Measurements from ENCODE around the gene NFU1. TPM values are rescaled to one million over a fixed set of nuclear protein-coding genes. Genes with fewer than 3 reads are reported as not detected.

Gene NFU1
- total and polyA plus RNA-seq, 2 of the 13 experiments (the other 11 are each of a cell fraction or from before 2014, with no cell fraction given): 39.1 to 84.0 TPM

DNA sequence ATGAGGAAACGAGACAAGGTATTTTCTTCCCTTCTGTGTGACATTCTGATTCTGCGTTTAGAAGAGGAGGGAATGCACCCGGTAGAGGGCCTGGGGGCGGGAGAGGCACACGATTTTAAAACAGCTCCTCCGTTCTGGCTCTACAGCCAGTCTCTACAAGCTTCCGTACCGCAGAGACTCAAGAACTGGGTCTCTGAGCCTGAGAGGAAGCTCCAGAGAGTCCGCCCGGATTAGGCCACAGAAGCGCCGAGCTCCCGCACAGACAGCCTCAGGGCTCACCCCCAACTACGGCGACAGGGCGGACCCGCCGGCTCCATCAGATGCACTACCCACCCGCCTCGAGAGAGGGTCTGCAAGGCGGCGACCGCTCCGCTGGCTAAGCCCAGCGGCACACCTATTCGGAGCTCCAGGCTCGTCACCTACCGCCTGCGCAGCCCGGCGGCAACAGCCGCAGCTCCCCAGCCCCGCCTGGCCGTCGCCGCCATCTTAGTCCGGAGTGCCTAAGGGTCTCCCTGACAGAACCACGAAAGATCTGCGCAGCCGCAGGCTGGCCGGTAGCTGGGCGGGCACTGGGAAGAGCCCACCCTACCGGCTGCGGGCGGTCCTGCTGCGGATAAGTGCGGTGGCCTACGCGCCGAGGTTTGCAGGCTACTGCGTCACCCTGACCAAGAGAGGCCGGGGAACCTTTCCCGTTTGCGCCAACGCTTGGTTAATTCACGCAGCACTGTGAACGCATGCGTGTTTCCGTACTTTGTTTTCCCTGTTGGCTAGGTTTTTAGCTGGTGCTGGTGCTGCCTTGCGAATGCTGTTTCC is at the start of gene NFU1 (continued):
- TF ChIP-seq, protein P1, sequence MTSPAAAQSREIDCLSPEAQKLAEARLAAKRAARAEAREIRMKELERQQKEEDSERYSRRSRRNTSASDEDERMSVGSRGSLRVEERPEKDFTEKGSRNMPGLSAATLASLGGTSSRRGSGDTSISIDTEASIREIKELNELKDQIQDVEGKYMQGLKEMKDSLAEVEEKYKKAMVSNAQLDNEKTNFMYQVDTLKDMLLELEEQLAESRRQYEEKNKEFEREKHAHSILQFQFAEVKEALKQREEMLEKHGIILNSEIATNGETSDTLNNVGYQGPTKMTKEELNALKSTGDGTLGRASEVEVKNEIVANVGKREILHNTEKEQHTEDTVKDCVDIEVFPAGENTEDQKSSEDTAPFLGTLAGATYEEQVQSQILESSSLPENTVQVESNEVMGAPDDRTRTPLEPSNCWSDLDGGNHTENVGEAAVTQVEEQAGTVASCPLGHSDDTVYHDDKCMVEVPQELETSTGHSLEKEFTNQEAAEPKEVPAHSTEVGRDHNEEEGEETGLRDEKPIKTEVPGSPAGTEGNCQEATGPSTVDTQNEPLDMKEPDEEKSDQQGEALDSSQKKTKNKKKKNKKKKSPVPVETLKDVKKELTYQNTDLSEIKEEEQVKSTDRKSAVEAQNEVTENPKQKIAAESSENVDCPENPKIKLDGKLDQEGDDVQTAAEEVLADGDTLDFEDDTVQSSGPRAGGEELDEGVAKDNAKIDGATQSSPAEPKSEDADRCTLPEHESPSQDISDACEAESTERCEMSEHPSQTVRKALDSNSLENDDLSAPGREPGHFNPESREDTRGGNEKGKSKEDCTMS (CRISPR knock-in tag; conservative IDR thresholded peaks at IDR 0.05): no peak; the same call in 1 of the 2 replicates
- no peak; the same call in 1 of the 2 replicates for TF ChIP-seq ZFP41 (CRISPR knock-in tag; IDR thresholded peaks at IDR 0.05; ENCODE audit: borderline replicate concordance)
- no peak for TF ChIP-seq TRIM24 (CRISPR knock-in tag; IDR thresholded peaks at IDR 0.05)
- peak; percentile 74 for TF ChIP-seq GATA4 (IDR thresholded peaks at IDR 0.05; ENCODE audit: borderline replicate concordance, low read depth)
- TF ChIP-seq, protein P2, sequence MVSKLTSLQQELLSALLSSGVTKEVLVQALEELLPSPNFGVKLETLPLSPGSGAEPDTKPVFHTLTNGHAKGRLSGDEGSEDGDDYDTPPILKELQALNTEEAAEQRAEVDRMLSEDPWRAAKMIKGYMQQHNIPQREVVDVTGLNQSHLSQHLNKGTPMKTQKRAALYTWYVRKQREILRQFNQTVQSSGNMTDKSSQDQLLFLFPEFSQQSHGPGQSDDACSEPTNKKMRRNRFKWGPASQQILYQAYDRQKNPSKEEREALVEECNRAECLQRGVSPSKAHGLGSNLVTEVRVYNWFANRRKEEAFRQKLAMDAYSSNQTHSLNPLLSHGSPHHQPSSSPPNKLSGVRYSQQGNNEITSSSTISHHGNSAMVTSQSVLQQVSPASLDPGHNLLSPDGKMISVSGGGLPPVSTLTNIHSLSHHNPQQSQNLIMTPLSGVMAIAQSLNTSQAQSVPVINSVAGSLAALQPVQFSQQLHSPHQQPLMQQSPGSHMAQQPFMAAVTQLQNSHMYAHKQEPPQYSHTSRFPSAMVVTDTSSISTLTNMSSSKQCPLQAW (CRISPR knock-in tag; IDR thresholded peaks at IDR 0.05): peak; percentile 74
- no peak for TF ChIP-seq ZEB1 (IDR thresholded peaks at IDR 0.05; ENCODE audit: insufficient replicate concordance, low read depth)
- TF ChIP-seq REXO4 (CRISPR knock-in tag; IDR thresholded peaks at IDR 0.05; ENCODE audit: borderline replicate concordance): no peak
- peak; percentile 65; the same call in 1 of the 2 replicates for TF ChIP-seq ZNF788 (CRISPR knock-in tag; IDR thresholded peaks at IDR 0.05; ENCODE audit: borderline replicate concordance)
- TF ChIP-seq, protein P3, sequence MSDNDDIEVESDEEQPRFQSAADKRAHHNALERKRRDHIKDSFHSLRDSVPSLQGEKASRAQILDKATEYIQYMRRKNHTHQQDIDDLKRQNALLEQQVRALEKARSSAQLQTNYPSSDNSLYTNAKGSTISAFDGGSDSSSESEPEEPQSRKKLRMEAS (IDR thresholded peaks at IDR 0.05): peak; percentile 76
- TF ChIP-seq, protein P4, sequence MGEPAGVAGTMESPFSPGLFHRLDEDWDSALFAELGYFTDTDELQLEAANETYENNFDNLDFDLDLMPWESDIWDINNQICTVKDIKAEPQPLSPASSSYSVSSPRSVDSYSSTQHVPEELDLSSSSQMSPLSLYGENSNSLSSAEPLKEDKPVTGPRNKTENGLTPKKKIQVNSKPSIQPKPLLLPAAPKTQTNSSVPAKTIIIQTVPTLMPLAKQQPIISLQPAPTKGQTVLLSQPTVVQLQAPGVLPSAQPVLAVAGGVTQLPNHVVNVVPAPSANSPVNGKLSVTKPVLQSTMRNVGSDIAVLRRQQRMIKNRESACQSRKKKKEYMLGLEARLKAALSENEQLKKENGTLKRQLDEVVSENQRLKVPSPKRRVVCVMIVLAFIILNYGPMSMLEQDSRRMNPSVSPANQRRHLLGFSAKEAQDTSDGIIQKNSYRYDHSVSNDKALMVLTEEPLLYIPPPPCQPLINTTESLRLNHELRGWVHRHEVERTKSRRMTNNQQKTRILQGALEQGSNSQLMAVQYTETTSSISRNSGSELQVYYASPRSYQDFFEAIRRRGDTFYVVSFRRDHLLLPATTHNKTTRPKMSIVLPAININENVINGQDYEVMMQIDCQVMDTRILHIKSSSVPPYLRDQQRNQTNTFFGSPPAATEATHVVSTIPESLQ (CRISPR knock-in tag; conservative IDR thresholded peaks at IDR 0.05): 0 out of 2 replicates have a peak, but pooled peaks have one; percentile 50
- TF ChIP-seq, protein P5, sequence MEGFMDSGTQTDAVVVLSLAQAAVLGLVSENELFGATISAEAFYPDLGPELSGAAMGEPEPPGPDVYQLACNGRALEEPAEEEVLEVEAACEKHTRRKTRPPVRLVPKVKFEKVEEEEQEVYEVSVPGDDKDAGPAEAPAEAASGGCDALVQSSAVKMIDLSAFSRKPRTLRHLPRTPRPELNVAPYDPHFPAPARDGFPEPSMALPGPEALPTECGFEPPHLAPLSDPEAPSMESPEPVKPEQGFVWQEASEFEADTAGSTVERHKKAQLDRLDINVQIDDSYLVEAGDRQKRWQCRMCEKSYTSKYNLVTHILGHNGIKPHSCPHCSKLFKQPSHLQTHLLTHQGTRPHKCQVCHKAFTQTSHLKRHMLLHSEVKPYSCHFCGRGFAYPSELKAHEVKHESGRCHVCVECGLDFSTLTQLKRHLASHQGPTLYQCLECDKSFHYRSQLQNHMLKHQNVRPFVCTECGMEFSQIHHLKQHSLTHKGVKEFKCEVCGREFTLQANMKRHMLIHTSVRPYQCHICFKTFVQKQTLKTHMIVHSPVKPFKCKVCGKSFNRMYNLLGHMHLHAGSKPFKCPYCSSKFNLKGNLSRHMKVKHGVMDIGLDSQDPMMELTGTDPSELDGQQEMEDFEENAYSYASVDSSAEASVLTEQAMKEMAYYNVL (CRISPR knock-in tag; IDR thresholded peaks at IDR 0.05; ENCODE audit: borderline replicate concordance): no peak; the same call in 1 of the 2 replicates
- TF ChIP-seq ZNF460 (CRISPR knock-in tag; IDR thresholded peaks at IDR 0.05; ENCODE audit: borderline replicate concordance): peak; percentile 26; the same call in 1 of the 2 replicates
- TF ChIP-seq ZNF570 (CRISPR knock-in tag; IDR thresholded peaks at IDR 0.05; ENCODE audit: borderline replicate concordance): no peak
- peak in 1 of 2 experiments; percentile 93; a peak in 2 of 4 replicates for TF ChIP-seq KLF16 (CRISPR knock-in tag; IDR thresholded peaks at IDR 0.05)
- TF ChIP-seq NFKBIZ (CRISPR knock-in tag; IDR thresholded peaks at IDR 0.05): no peak
- TF ChIP-seq, protein P6, sequence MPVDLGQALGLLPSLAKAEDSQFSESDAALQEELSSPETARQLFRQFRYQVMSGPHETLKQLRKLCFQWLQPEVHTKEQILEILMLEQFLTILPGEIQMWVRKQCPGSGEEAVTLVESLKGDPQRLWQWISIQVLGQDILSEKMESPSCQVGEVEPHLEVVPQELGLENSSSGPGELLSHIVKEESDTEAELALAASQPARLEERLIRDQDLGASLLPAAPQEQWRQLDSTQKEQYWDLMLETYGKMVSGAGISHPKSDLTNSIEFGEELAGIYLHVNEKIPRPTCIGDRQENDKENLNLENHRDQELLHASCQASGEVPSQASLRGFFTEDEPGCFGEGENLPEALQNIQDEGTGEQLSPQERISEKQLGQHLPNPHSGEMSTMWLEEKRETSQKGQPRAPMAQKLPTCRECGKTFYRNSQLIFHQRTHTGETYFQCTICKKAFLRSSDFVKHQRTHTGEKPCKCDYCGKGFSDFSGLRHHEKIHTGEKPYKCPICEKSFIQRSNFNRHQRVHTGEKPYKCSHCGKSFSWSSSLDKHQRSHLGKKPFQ (CRISPR knock-in tag; IDR thresholded peaks at IDR 0.05; ENCODE audit: insufficient replicate concordance): peak; percentile 84
- peak; percentile 85 for TF ChIP-seq KDM4B (CRISPR knock-in tag; IDR thresholded peaks at IDR 0.05)

All from HepG2 (cell line).